ENCODE measurements around the gene KAT2A. TPM values are rescaled to one million over a fixed set of nuclear protein-coding genes. Genes with fewer than 3 reads are reported as not detected.

KAT2A gene
- polyA plus RNA-seq, 3 donors, result 1.9 to 68.7 (median 2.0) TPM

GRCh38 chr17:42081516-42082129, 39.5 kb downstream of the KAT2A start:
- peaks cover 2 to 4% (median 2%) of the 10 kb centered on the region in 3 donors for H3K27me3 Mint-ChIP-seq (ENCODE audit: low read depth in 3 of 3)
- Histone ChIP-seq H3K79me2 (ENCODE audit: insufficient read depth, low read length) (no peaks in the 10 kb centered on the region), H3K27me3 (ENCODE audit: control insufficient read depth in 2 of 2, insufficient read depth in 2 of 2, low read length in 2 of 2) (no peaks in the 10 kb centered on the region), H3K4me1 (ENCODE audit: control insufficient read depth in 1 of 2, insufficient read depth in 2 of 2, low read length in 2 of 2) (no peaks in the 10 kb centered on the region), H3K27ac (ENCODE audit: low read depth in 1 of 2, low read length in 2 of 2) (no peak overlapping the region), H2AFZ (ENCODE audit: insufficient read depth, low read depth, low read length, poor library complexity, severe bottlenecking) (no peak overlapping the region), H4K20me1 (ENCODE audit: insufficient read depth, low read length) (no peaks in the 10 kb centered on the region), H3K9ac (ENCODE audit: insufficient read depth, low read length, poor library complexity, severe bottlenecking) (no peak overlapping the region), H3K4me3 (replicated peaks in 1 of 3; ENCODE audit: low read depth in 2 of 3, low read length in 3 of 3) (no peak overlapping the region), H3K4me2 (replicated peaks; ENCODE audit: extremely low read depth, low read length, poor library complexity, severe bottlenecking) (no peak overlapping the region), H3K9me3 (replicated peaks in 1 of 2; ENCODE audit: control insufficient read depth in 1 of 2, insufficient read depth in 1 of 2, low read length in 2 of 2) (no peaks in the 10 kb centered on the region), H3K36me3 (replicated peaks in 1 of 2; ENCODE audit: control insufficient read depth in 1 of 2, insufficient read depth in 2 of 2, low read length in 2 of 2) (no peaks in the 10 kb centered on the region)
- no peaks in the 10 kb centered on the region for H3K4me1 Mint-ChIP-seq
- 96% methylated on average over 9 of the region's 9 CpGs for WGBS (ENCODE audit: insufficient coverage)
- no peak overlapping the region for H3K4me3 Mint-ChIP-seq
- TF ChIP-seq CTCF (IDR thresholded peaks at IDR 0.05), result no peak
- no peaks in the 10 kb centered on the region for H3K36me3 Mint-ChIP-seq
- DNase-seq, result no peak
- no peak overlapping the region for H3K27ac Mint-ChIP-seq
- H3K9me3 Mint-ChIP-seq, result peaks cover 0 to 2% (median 0%) of the 10 kb centered on the region in 7 donors
- intact Hi-C loops (cut with micrococcal nuclease), result no loop called here

- Histone ChIP-seq H3K4me2 (replicated peaks; ENCODE audit: extremely low read depth, low read length, poor library complexity, severe bottlenecking) (no peak overlapping the region), H3K27me3 (ENCODE audit: control insufficient read depth in 2 of 2, insufficient read depth in 2 of 2, low read length in 2 of 2) (no peaks in the 10 kb centered on the region), H3K4me3 (replicated peaks in 1 of 3; ENCODE audit: low read depth in 2 of 3, low read length in 3 of 3) (no peak overlapping the region), H4K20me1 (ENCODE audit: insufficient read depth, low read length) (no peaks in the 10 kb centered on the region), H3K27ac (ENCODE audit: low read depth in 1 of 2, low read length in 2 of 2) (no peak overlapping the region), H3K4me1 (ENCODE audit: control insufficient read depth in 1 of 2, insufficient read depth in 2 of 2, low read length in 2 of 2) (no peaks in the 10 kb centered on the region), H2AFZ (ENCODE audit: insufficient read depth, low read depth, low read length, poor library complexity, severe bottlenecking) (no peak overlapping the region), H3K36me3 (replicated peaks in 1 of 2; ENCODE audit: control insufficient read depth in 1 of 2, insufficient read depth in 2 of 2, low read length in 2 of 2) (no peaks in the 10 kb centered on the region), H3K9me3 (replicated peaks in 1 of 2; ENCODE audit: control insufficient read depth in 1 of 2, insufficient read depth in 1 of 2, low read length in 2 of 2) (no peaks in the 10 kb centered on the region), H3K79me2 (ENCODE audit: insufficient read depth, low read length) (no peaks in the 10 kb centered on the region), H3K9ac (ENCODE audit: insufficient read depth, low read length, poor library complexity, severe bottlenecking) (no peak overlapping the region)
- Mint-ChIP-seq H3K9me3 (peaks cover 0 to 2% (median 0%) of the 10 kb centered on the region in 7 donors), H3K4me1 (no peaks in the 10 kb centered on the region), H3K4me3 (no peak overlapping the region), H3K27ac (no peak overlapping the region), H3K27me3 (ENCODE audit: low read depth in 3 of 3) (peaks cover 2 to 4% (median 3%) of the 10 kb centered on the region in 3 donors), H3K36me3 (no peaks in the 10 kb centered on the region)
- DNase-seq, result no peak
- no peak for TF ChIP-seq CTCF (IDR thresholded peaks at IDR 0.05)
- intact Hi-C loops (cut with micrococcal nuclease), result no loop called here
- no CpG with 5 or more reads among the region's 2 CpGs for WGBS (ENCODE audit: insufficient coverage)
These were observed 41.6 kb downstream of the KAT2A start for GRCh38 chr17:42079541-42079940.

Measured in CD14-positive monocyte (primary cell).